CD4-positive, alpha-beta T cell (primary cell): ENCODE data around the gene C11orf65. TPM values are rescaled to one million over a fixed set of nuclear protein-coding genes. Genes with fewer than 3 reads are reported as not detected.

Experiments used
- ATAC-seq: fragments of 200-7000 bp; cut with Tn5 transposase; one replicate; pipeline ENCODE4 v1.10.0; 2022; ENCODE audit warnings: mild to moderate bottlenecking; ENCODE audit not compliant: poor library complexity
- CTCF ChIA-PET: fragments of 350-600 bp; sonication (Branson Sonifier 250); formaldehyde crosslinking; loops from one replicate; lab custom pipeline; 2021; ENCODE audit warnings: antibody characterized with exemption, inconsistent platforms; lab: Charles Lee
- POLR2A ChIA-PET: fragments of 350-600 bp; sonication (Branson Sonifier 250); formaldehyde crosslinking; loops from one replicate; lab custom pipeline; 2021; ENCODE audit warnings: antibody characterized with exemption, inconsistent platforms; lab: Charles Lee
- DNase-seq, 14 experiments: peaks; one replicate each; pipeline ENCODE4 v3.0.0-alpha.2; 2013 to 2020; ENCODE audit warnings: mixed read lengths in 2 of 14
- H3K27ac ChIP-seq, 2 donors: one replicate each; pipeline versions ENCODE4 v1.5.1 to v1.7.0; 2013; ENCODE audit warnings: low read length in 2 of 2, low read depth in 1 of 2, mild to moderate bottlenecking in 1 of 2
- H3K27me3 ChIP-seq, 2 experiments: 1 replicate in 1 of 2; 2 replicates in 1 of 2; pipeline versions ENCODE4 v1.6.1 to v1.7.0; 2013; ENCODE audit warnings: low read length in 2 of 2, control low read depth in 1 of 2, mild to moderate bottlenecking in 1 of 2, moderate library complexity in 1 of 2; ENCODE audit not compliant: insufficient read depth in 2 of 2, control insufficient read depth in 1 of 2
- H3K36me3 ChIP-seq: one replicate; pipeline ENCODE4 v1.6.1; 2013; ENCODE audit warnings: low read length, control low read depth; ENCODE audit not compliant: insufficient read depth
- H3K4me1 ChIP-seq: one replicate; pipeline ENCODE4 v1.6.1; 2013; ENCODE audit warnings: low read length, control low read depth; ENCODE audit not compliant: insufficient read depth
- H3K4me3 ChIP-seq: one replicate; pipeline ENCODE4 v1.5.1; 2013; ENCODE audit warnings: mild to moderate bottlenecking, low read length, moderate library complexity
- H3K9me3 ChIP-seq, 2 experiments: 1 replicate in 1 of 2; 2 replicates in 1 of 2; pipeline versions ENCODE4 v1.6.1 to v1.7.0; 2013; ENCODE audit warnings: low read length in 2 of 2, mild to moderate bottlenecking in 2 of 2, control low read depth in 1 of 2, moderate library complexity in 1 of 2; ENCODE audit not compliant: control insufficient read depth in 1 of 2, insufficient read depth in 1 of 2
- H3K27ac Mint-ChIP-seq: one replicate; pipeline ENCODE4 v1.8.0; 2020; ENCODE audit warnings: mixed read lengths
- H3K27me3 Mint-ChIP-seq: one replicate; pipeline ENCODE4 v1.8.0; 2021; ENCODE audit warnings: mixed read lengths
- H3K36me3 Mint-ChIP-seq: one replicate; pipeline ENCODE4 v1.8.0; 2021; ENCODE audit warnings: low read depth, mixed read lengths
- H3K4me1 Mint-ChIP-seq: one replicate; pipeline ENCODE4 v1.8.0; 2021; ENCODE audit warnings: low read depth, mixed read lengths
- H3K4me3 Mint-ChIP-seq: one replicate; pipeline ENCODE4 v1.8.0; 2020; ENCODE audit warnings: mild to moderate bottlenecking, mixed read lengths
- H3K9me3 Mint-ChIP-seq: one replicate; pipeline ENCODE4 v1.8.0; 2020; ENCODE audit warnings: mixed read lengths
- intact Hi-C, 2 experiments: fragments of 100-400 bp; cut with DNase I in 1 of 2; cut with micrococcal nuclease in 1 of 2; formaldehyde crosslinking; loops; one replicate each; pipeline versions ENCODE4 v1.15.1 to v1.9.0; 2023 to 2025; cut with DNase I, micrococcal nuclease
- total RNA-seq, 174 experiments: library from RNA in 2 of 174; stranded (reverse) in 2 of 174; gene quantifications; one replicate each; pipeline ENCODE4 v1.2.3 and lab custom pipeline; 2021 to 2026
- TF ChIP-seq, protein P1 (sequence below): fragments of 200-600 bp; IDR thresholded peaks from one replicate; pipeline ENCODE4 v1.8.0; 2022; ENCODE audit warnings: antibody characterized with exemption, mild to moderate bottlenecking

C11orf65 gene
- total RNA-seq, 2 experiments from 2014 or later, result 0.30 to 0.75 TPM

DNA sequence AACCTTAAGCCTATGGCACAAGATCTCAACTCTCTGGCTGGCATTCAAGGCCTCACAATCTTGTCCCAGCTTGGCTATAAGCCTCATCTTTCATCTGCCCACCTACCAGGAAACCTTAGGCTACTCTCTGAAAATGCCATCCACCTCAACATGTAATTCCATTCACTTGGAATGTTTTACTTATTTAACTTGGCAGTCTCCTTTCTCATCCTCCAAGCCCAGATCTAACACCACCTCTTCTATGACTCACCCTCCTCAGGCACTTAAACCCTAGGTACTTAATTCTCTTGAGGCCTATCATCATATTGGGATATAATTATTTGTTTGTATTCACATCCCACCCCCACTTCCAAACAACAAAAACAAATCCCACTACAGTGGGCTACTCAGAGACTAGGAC is 15.8 kb upstream of the C11orf65 start:
- ATAC-seq (no peak), DNase-seq (no peak)
- ChIA-PET POLR2A (interaction anchor here (1.1 kb wide), 1 partner anchor 11 kb away, joined by 5 read pairs; no protein-coding TSS in a partner anchor), CTCF (no interaction called here)
- Histone ChIP-seq H3K27me3 (no peaks in the 10 kb centered on the region), H3K27ac (no peak overlapping the region), H3K9me3 (no peaks in the 10 kb centered on the region), H3K4me1 (no peaks in the 10 kb centered on the region), H3K4me3 (no peak overlapping the region), H3K36me3 (peaks cover 23% of the 10 kb centered on the region)
- H3K27ac Mint-ChIP-seq, result no peak overlapping the region
- no peaks in the 10 kb centered on the region for H3K4me1 Mint-ChIP-seq
- no peaks in the 10 kb centered on the region for H3K9me3 Mint-ChIP-seq
- intact Hi-C loops, result no loop called here
- H3K27me3 Mint-ChIP-seq, result no peaks in the 10 kb centered on the region
- no peak overlapping the region for H3K4me3 Mint-ChIP-seq
- H3K36me3 Mint-ChIP-seq, result peaks cover 63% of the 10 kb centered on the region
- TF ChIP-seq, protein P1, sequence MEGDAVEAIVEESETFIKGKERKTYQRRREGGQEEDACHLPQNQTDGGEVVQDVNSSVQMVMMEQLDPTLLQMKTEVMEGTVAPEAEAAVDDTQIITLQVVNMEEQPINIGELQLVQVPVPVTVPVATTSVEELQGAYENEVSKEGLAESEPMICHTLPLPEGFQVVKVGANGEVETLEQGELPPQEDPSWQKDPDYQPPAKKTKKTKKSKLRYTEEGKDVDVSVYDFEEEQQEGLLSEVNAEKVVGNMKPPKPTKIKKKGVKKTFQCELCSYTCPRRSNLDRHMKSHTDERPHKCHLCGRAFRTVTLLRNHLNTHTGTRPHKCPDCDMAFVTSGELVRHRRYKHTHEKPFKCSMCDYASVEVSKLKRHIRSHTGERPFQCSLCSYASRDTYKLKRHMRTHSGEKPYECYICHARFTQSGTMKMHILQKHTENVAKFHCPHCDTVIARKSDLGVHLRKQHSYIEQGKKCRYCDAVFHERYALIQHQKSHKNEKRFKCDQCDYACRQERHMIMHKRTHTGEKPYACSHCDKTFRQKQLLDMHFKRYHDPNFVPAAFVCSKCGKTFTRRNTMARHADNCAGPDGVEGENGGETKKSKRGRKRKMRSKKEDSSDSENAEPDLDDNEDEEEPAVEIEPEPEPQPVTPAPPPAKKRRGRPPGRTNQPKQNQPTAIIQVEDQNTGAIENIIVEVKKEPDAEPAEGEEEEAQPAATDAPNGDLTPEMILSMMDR, result no peak

DNA sequence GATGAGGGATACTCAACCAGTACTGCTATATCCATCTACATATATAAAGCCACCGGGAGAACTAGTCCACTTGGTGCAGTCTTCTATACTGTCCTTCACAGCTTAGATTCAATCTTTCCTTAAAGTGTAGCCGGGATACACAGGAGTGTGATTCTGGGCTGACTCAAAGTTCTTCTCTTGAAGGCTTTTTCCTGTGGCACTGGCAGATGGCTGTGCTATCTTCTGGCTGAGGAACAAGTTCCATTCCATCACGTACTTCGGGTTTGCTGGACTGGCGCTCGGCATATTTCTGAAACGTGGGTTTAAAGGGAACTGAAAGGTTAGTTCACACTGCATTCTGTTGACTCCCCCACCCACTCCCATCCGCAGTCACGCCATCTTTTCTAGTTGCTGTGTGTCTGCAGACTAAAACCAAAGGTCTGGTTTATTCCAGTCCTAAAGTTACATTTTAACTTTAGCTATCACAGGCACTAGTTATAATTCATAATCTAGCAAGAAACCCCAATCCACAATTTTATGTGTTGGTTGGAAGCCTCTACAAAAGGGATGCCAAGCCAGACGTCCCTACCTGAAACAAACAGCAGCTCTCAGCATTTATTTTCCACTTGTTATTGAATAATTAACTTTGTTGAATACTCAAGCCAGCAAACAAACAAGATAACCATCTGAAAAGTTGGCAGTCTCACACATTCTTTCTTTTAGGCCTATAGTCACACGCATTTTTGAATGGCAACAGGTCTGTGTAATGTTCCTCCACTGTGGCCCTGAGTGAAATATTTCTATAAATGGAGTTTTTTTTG is 7.5 kb upstream of the C11orf65 start:
- intact Hi-C loops, result no loop called here
- DNase-seq (no peak), ATAC-seq (no peak)
- H3K36me3 Mint-ChIP-seq, result peaks cover 42% of the 10 kb centered on the region
- Histone ChIP-seq H3K4me1 (no peaks in the 10 kb centered on the region), H3K27me3 (no peaks in the 10 kb centered on the region), H3K9me3 (no peaks in the 10 kb centered on the region), H3K36me3 (peaks cover 19% of the 10 kb centered on the region), H3K27ac (no peak overlapping the region), H3K4me3 (no peak overlapping the region)
- no peaks in the 10 kb centered on the region for H3K4me1 Mint-ChIP-seq
- CTCF ChIA-PET, result no interaction called here
- POLR2A ChIA-PET, result no interaction called here
- H3K9me3 Mint-ChIP-seq, result no peaks in the 10 kb centered on the region
- H3K27me3 Mint-ChIP-seq, result no peaks in the 10 kb centered on the region
- no peak overlapping the region for H3K27ac Mint-ChIP-seq
- TF ChIP-seq, protein P1, result no peak
- no peak overlapping the region for H3K4me3 Mint-ChIP-seq

DNA sequence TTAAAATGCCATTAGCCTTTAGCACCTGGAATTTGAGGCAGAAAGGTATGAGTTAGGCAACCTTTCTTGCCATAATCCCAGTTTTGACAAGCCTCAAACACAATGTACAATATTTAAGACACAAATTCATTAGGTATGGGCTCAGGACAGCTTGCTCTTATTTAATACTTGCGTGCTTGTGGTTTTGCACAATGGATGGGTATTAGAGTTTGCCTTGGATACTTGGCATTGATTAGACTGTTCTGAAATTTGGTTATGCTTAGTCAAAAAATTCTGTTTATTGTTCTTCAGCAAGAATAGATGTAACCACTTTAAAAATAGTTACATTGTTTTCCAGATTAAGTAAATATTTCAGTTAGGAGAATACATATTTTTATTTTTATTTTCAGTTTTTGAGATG is 5.4 kb upstream of the C11orf65 start:
- H3K27me3 ChIP-seq, result no peaks in the 10 kb centered on the region
- no peaks in the 10 kb centered on the region for H3K9me3 ChIP-seq
- Mint-ChIP-seq H3K36me3 (peaks cover 33% of the 10 kb centered on the region), H3K27ac (no peak overlapping the region), H3K27me3 (no peaks in the 10 kb centered on the region), H3K4me3 (no peak overlapping the region), H3K9me3 (no peaks in the 10 kb centered on the region), H3K4me1 (peaks cover 5% of the 10 kb centered on the region)
- H3K36me3 ChIP-seq, result peaks cover 15% of the 10 kb centered on the region
- ChIA-PET CTCF (interaction anchor here (0.7 kb wide), 1 partner anchor 21 kb away, joined by 3 read pairs; no protein-coding TSS in a partner anchor), POLR2A (no interaction called here)
- no peak overlapping the region for H3K4me3 ChIP-seq
- ATAC-seq (no peak), DNase-seq (no peak)
- intact Hi-C loops, result no loop called here
- H3K27ac ChIP-seq, result no peak overlapping the region
- TF ChIP-seq, protein P1, result no peak
- H3K4me1 ChIP-seq, result peaks cover 4% of the 10 kb centered on the region
